ENCODE measurements around the gene UGT1A7. TPM values are rescaled to one million over a fixed set of nuclear protein-coding genes. Genes with fewer than 3 reads are reported as not detected.
"Not testable (repeated sequence)": the region's sequence is repeated elsewhere in the genome, so short reads cannot be mapped to it uniquely, and the experiment has no call there.

The UGT1A7 gene
- total and polyA plus RNA-seq, 12 donors, result 0.11 to 10.1 (median 0.74) TPM; not detected in 3

DNA sequence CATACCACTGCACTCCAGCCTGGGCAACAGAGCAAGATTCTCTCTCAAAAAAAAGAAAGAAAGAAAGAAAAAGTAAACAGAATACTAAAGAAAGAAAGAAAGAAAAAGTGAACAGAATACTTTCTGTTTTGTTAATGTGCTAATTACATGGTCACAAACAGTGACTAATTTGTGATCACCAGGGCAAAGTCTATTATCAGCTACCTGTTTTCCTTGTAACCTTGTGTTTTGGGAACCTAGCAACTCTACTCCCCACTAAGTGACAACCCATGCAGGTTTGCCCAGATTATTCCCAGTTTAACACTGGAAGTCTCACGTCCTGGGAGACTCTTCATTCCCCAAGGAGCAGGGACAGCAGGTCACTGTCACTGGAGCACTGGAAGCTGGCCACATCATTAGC is 26.7 kb upstream of the UGT1A7 start:
- intact Hi-C loops (cut with DNase I), result no loop called here
- no peaks in the 10 kb centered on the region for H3K36me3 ChIP-seq (replicated peaks in 1 of 2)
- no peaks in the 10 kb centered on the region for H3K9me3 ChIP-seq (replicated peaks in 1 of 3)
- TF ChIP-seq CTCF (IDR thresholded peaks at IDR 0.05), result no peak
- no peak for TF ChIP-seq POLR2A (IDR thresholded peaks at IDR 0.05)
- peaks cover 25% of the 10 kb centered on the region for H3K27me3 ChIP-seq
- no peak overlapping the region for H3K4me3 ChIP-seq
- no peak overlapping the region for H3K27ac ChIP-seq
- WGBS, 4 donors, result 25 to 57% (median 43%) methylated on average over 1 of the region's 1 CpG
- no peak for DNase-seq
- H3K4me1 ChIP-seq (replicated peaks in 1 of 2), result no peaks in the 10 kb centered on the region

- H3K9me3 ChIP-seq (replicated peaks in 1 of 3); H3K27ac ChIP-seq; H3K4me3 ChIP-seq; H3K4me1 ChIP-seq (replicated peaks in 1 of 2); H3K36me3 ChIP-seq (replicated peaks in 1 of 2); DNase-seq; intact Hi-C loops (cut with DNase I): not testable (repeated sequence)
- 91 to 96% (median 94%) methylated on average over 3 of the region's 3 CpGs for WGBS, 4 donors
- peaks cover 24% of the 10 kb centered on the region for H3K27me3 ChIP-seq
Measured at GRCh38 chr2:233655943-233656342, 25.8 kb upstream of the UGT1A7 start.

DNA sequence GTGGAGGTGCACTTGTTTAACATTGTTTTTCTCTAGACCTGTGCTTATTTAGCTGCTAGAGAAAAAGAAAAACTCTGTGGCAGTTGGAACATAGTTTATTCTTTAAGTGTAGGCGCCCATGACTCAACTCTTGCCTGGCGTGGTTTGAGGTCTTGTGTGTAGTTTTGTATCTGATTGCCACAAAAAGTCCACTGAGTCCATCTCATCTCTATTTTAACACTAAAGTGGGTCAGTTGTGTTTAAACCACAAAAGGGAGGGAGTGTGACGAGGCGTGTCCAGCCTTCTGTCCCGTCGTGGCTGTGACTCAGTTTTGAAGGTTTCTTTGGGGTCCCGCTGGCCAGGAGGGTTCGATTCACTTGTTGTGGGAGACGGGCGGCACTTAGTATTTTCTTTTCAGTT is 25.3 kb upstream of the UGT1A7 start:
- H3K9me3 ChIP-seq (replicated peaks in 1 of 3), result no peaks in the 10 kb centered on the region
- TF ChIP-seq CTCF (IDR thresholded peaks at IDR 0.05), result no peak
- no peak for TF ChIP-seq POLR2A (IDR thresholded peaks at IDR 0.05)
- 80 to 83% (median 82%) methylated on average over 10 of the region's 10 CpGs for WGBS, 4 donors
- H3K36me3 ChIP-seq (replicated peaks in 1 of 2), result no peaks in the 10 kb centered on the region
- no peaks in the 10 kb centered on the region for H3K4me1 ChIP-seq (replicated peaks in 1 of 2)
- peaks cover 19% of the 10 kb centered on the region for H3K27me3 ChIP-seq
- no peak overlapping the region for H3K27ac ChIP-seq
- intact Hi-C loops (cut with DNase I), result no loop called here
- DNase-seq, result no peak
- no peak overlapping the region for H3K4me3 ChIP-seq

DNA sequence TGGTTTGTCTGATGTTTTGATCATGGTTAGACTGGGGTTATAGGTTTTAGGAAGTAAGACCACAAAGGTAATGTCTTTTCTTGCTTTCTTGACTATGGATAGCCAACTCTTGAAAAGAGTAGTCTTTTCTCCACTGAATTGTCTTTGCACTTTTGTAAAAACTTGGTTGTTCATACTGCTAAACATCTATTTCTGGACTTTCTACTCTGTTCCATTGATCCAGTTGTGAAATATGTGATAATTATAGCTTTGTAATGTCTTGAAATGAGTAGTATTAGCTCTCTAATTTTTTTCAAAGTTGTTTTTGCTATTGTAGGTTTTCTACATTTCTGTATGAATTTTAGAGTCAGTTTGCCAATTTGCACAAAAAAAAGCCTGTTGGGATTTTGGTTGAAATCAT is 23.1 kb upstream of the UGT1A7 start:
- no peaks in the 10 kb centered on the region for H3K36me3 ChIP-seq (replicated peaks in 1 of 2)
- intact Hi-C loops (cut with DNase I), result no loop called here

More for the DNA sequence above, 23.1 kb upstream of the UGT1A7 start:
- no peak overlapping the region for H3K4me3 ChIP-seq
- H3K9me3 ChIP-seq (replicated peaks in 1 of 3), result no peaks in the 10 kb centered on the region
- TF ChIP-seq POLR2A (IDR thresholded peaks at IDR 0.05) (no peak), CTCF (IDR thresholded peaks at IDR 0.05) (no peak)
- H3K27me3 ChIP-seq, result peaks cover 9% of the 10 kb centered on the region
- H3K27ac ChIP-seq, result no peak overlapping the region
- H3K4me1 ChIP-seq (replicated peaks in 1 of 2), result no peaks in the 10 kb centered on the region
- DNase-seq, result no peak

Data from adrenal gland (tissue), 12 donors.